ENCODE results near the gene HEG1. TPM values are rescaled to one million over a fixed set of nuclear protein-coding genes. Genes with fewer than 3 reads are reported as not detected.

The HEG1 gene
- total and polyA plus RNA-seq, 2 of the 4 experiments (the other 2 are of a cell fraction): 25.6 to 43.4 TPM

- Histone ChIP-seq H3K4me3 (ENCODE audit: insufficient read depth, low read depth, low read length) (no peak overlapping the region), H3K18ac (ENCODE audit: low read depth, low read length) (no peak overlapping the region), H2BK120ac (ENCODE audit: low read depth, low read length) (no peak overlapping the region), H2BK5ac (ENCODE audit: low read depth, low read length, poor library complexity, severe bottlenecking) (no peak overlapping the region), H2AK5ac (ENCODE audit: low read depth, low read length) (no peak overlapping the region), H3K4me2 (ENCODE audit: low read depth, low read length) (no peak overlapping the region), H4K8ac (ENCODE audit: low read depth in 2 of 2, low read length in 2 of 2) (no peak overlapping the region), H3K4ac (ENCODE audit: low read depth, low read length) (no peak overlapping the region), H3K56ac (ENCODE audit: extremely low read depth, insufficient read depth, low read length) (no peak overlapping the region), H4K5ac (ENCODE audit: low read depth, low read length) (no peak overlapping the region), H3K23ac (ENCODE audit: low read depth, low read length) (no peak overlapping the region), H3K4me1 (ENCODE audit: control insufficient read depth, insufficient read depth, low read length) (peaks cover 2% of the 10 kb centered on the region; the same call in 1 of the 2 replicates), H2BK20ac (ENCODE audit: low read depth, low read length) (no peak overlapping the region), H2BK15ac (ENCODE audit: low read depth, low read length) (no peak overlapping the region), H3K36me3 (ENCODE audit: control insufficient read depth, insufficient read depth, low read length) (peaks cover 58% of the 10 kb centered on the region), H3K9me1 (ENCODE audit: insufficient read depth, low read length) (peaks cover 27% of the 10 kb centered on the region), H3K9me3 (ENCODE audit: control insufficient read depth, insufficient read depth, low read length) (no peaks in the 10 kb centered on the region), H4K91ac (ENCODE audit: insufficient read depth, low read depth, low read length) (no peak overlapping the region), H2AFZ (replicated peaks; ENCODE audit: low read length, poor library complexity) (no peak overlapping the region), H3K27ac (ENCODE audit: insufficient read depth, low read length) (no peak overlapping the region), H3K14ac (replicated peaks; ENCODE audit: low read depth, low read length) (no peak overlapping the region), H3K79me1 (ENCODE audit: low read depth in 1 of 2, low read length in 2 of 2) (peaks cover 45 to 70% of the 10 kb centered on the region in 2 experiments), H2AK9ac (replicated peaks; ENCODE audit: low read depth, low read length, poor library complexity) (no peak overlapping the region), H3K9ac (ENCODE audit: low read depth, low read length) (no peak overlapping the region), H3K27me3 (ENCODE audit: control insufficient read depth, insufficient read depth, low read length) (no peaks in the 10 kb centered on the region), H4K20me1 (ENCODE audit: insufficient read depth, low read length) (peaks cover 60% of the 10 kb centered on the region; the same call in 1 of the 2 replicates)
- no peak for DNase-seq
- no TSS peak for BruUV-seq (replicated peaks)
- no peak for ATAC-seq (ENCODE audit: low read depth)
- CTCF ChIA-PET: no interaction called here
- dilution Hi-C loops (cut with HindIII; ENCODE audit: low sequenced_read_pairs, unreplicated experiment): no loop called here
- POLR2A ChIA-PET (ENCODE audit: unreplicated experiment): no interaction called here
- in situ Hi-C loops (cut with MboI; ENCODE audit: low sequenced_read_pairs): no loop called here
- no peak for TF ChIP-seq ELK1 (IDR thresholded peaks at IDR 0.05; ENCODE audit: borderline replicate concordance, low read depth, low read length)
- no peak for TF ChIP-seq RCOR1 (IDR thresholded peaks at IDR 0.05; ENCODE audit: insufficient replicate concordance, low read length)
- no peak for TF ChIP-seq RFX5 (IDR thresholded peaks at IDR 0.05; ENCODE audit: low read depth, low read length)
- TF ChIP-seq NFE2L2 (IDR thresholded peaks at IDR 0.05; ENCODE audit: low read depth, low read length): no peak
- TF ChIP-seq POLR2A (IDR thresholded peaks at IDR 0.05; ENCODE audit: low read depth, low read length): no peak
- no peak for TF ChIP-seq FOS (IDR thresholded peaks at IDR 0.05; ENCODE audit: low read depth, low read length)
- TF ChIP-seq CTCF (conservative IDR thresholded peaks at IDR 0.05; ENCODE audit: low read depth, low read length): no peak
- TF ChIP-seq MAZ (IDR thresholded peaks at IDR 0.05; ENCODE audit: borderline replicate concordance, low read depth, low read length): no peak
- WGBS, 2 experiments (ENCODE audit: extremely low coverage in 2 of 2, insufficient read length in 1 of 2): 100% methylated on average over 4 of the region's 8 CpGs; no CpG with 5 or more reads in 1 of the 2 experiments
- intact Hi-C loops (cut with micrococcal nuclease): no loop called here
Observed at GRCh38 chr3:125023833-125024555, 31.8 kb downstream of the HEG1 start.
